Cortex of kidney (tissue), 1 donor: ENCODE results near the gene ARSA.
A peak's percentile ranks its signal among the peaks of the same experiment; 100 is the strongest.
"Not testable (repeated sequence)": the region's sequence is repeated elsewhere in the genome, so short reads cannot be mapped to it uniquely, and the experiment has no call there.

ENCODE experiments used
- DNase-seq: peaks from one replicate; lab custom pipeline; 2025; lab: John Stamatoyannopoulos, UW

The ARSA gene

DNA sequence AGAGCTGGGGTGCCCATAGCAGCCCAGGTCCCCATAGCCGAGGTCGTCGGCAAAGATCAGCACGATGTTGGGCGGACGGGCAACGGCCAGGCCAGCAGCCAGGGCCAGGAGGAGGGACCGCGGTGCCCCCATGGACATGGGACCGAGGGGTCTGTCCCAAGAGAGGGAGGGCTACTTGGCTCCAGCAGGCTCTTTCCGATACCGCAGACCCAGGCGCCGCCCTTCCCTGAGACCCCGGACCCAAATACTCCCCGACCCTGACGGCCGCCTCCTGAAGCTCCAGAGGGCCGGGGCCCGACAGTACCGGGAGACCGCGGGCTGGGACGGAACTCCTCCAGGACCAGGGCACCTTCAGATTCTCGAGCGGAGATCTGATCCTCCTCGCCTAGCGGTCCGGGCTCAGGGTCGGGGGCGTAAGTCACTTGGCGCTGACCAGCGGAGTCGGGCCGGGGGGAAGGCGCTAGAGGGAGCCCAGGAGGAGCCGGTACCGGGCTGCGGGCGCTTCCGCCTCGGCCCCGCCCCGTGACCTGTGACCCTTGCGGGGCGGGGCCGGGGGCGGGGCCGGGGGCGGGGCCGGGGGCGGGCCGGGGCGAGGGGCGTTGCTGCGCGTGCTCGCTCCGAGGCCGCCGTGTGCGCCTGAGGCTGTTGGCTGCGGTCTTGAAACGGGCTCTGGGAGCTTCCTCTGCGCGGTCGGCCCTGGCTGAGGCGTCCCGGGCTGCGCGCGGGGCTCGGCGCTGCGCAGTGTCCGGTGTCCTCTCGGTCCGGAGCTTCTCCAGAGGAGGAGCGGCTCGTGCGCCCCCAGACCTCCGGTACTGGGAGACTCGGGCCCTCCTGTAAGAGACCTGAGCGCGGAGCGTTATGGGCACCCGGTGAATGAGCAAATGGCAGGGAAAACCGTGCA, at the start of gene ARSA:
ARSA (minus strand) TSS at position 511 of the 901 bp plus-strand sequence; CDS start at position 138, 373 bp downstream.
- peak; percentile 64 for DNase-seq

DNA sequence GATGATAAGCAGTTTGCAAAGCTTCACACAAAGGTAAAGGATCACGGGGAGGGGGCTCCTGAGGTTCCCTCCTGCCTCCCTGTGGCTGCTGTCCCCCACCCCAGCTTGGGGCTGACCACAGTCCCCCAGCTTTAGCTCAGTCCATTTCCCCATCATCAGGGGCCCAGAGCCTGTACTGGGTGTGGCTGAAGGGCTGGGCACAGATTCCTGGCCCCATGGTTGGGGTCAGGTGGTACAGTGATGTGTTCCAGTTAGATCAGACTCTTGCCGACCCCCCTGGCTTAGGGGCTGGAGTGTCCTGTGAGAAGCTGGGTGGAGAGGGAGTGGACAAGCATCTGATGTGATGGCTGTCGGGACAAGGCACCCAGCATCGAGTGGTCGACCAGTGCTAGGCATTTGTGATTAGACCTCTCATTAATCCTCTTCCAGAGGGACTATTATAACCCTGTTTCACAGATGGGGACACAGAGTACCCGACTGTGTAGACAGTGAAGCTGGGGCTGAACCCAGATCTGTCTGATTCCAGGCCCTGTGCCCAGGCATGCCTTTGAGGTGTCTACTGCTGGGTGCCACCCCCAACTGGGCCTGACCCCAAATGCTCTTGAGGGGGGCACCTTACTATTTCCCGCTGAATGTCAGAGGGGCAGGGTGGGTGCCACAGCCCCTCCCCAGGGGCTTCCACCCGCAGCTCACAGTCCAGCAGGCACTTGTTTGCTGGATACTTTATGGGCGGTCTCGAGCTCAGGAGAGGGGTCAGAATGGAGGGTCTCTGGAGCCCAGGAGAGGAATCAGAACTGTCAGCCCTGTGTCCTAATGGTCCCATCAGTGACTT, 48.9 kb upstream of the ARSA start:
- no peak for DNase-seq

DNA sequence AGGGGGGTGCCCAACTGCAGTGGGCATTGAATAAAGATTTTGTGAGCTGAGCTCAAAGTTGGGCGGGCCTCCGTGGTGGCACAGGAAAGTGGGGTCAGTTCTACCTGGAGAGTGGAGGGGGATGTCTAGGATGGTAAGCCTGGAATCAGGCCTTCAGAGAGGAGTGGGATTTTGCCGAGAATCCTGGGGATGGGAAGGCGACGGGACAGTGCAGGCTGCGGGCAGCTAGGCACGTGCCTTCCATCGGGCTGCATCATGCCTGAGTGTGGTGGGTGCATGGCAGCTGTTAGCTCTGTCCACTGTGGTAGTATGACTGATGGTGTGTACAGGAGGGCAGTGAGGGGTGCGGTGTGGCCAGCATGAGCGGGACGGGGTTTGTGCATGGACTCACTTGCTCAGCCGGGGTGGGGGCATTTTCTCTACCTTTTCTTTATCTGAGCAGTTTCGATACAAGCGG, 48.3 kb upstream of the ARSA start:
- no peak for DNase-seq

DNA sequence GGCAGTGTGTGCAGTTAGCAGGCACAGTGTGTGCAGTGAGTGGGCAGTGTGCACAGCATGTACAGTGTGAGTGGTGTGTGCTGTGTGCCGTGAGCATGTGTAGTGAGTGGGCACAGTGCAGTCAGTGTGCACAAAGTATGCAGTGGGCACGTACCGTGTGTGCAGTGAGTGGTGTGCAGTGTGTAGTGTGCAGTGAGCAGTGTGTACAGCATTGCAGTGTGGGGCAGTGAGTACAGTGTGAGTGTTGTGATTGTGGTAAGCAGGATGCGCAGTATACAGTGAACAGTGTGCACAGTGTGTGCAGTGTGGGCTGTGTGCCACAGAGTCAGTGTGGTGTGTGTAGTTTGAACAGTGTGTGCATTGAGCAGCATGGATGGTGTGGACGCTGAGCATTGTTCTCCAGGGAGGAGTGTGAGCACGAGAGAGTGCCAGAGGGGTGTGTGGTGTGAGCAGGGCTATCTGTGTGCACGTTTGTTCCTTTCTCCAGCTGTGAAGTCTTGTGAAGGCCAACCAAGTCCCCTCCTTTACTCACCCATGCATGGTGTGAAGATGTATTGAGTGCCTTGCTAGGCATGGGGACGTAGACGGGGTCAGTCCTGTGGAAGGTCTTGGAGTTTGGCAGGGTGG, 47.7 kb upstream of the ARSA start:
- no peak for DNase-seq

DNA sequence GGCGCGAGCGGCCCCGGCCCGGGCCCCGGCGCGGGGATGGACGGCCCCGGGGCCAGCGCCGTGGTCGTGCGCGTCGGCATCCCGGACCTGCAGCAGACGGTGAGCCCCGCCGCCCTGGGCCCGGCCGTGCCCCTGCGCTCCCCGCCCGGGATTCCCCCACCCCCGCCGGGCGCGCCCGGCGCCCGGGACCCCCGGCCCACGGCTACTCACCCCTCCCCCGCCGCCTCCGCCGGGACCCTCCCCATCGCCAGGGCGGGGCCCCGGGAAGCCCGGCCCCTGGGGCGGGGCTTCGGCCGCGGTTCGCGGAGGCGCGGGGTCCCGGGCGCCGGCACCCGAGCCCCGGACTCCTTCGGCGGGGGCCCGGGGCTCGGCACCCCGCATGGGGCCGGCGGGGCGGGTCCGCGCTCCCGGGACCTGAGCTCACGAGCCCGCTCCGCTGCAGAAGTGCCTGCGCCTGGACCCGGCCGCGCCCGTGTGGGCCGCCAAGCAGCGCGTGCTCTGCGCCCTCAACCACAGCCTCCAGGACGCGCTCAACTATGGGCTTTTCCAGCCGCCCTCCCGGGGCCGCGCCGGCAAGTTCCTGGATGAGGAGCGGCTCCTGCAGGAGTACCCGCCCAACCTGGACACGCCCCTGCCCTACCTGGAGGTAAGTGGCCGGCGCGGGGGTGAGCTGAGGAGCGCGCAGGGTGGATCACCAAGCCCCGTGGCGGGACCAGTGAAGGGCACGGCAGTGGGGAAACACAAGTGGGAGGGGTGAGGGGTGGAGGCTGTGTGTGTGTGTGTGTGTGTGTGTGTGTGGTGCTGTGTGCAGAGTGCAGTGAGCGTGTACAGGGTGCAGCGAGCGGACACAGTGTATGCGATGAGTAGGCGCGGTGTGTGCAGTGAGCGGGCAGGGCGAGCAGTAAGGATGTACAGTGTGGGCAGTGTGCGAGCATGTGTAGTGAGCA, 46.9 kb upstream of the ARSA start:
- DNase-seq, result no peak

DNA sequence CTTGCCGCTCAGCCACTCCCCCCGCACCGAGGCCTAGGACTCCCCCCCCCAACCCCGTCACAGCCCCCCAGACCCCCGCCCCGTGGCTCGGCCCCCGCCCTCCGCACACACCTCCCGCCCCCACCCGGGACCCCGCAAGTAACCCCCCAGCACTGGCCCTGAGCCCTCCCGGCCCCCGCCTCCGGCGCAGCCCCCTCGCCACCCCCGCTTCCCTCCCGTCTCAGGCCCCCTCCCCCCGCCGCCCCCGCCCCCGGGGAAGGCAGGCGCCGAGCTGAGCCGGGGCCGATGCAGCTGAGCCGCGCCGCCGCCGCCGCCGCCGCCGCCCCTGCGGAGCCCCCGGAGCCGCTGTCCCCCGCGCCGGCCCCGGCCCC, 46.2 kb upstream of the ARSA start:
- no peak for DNase-seq

DNA sequence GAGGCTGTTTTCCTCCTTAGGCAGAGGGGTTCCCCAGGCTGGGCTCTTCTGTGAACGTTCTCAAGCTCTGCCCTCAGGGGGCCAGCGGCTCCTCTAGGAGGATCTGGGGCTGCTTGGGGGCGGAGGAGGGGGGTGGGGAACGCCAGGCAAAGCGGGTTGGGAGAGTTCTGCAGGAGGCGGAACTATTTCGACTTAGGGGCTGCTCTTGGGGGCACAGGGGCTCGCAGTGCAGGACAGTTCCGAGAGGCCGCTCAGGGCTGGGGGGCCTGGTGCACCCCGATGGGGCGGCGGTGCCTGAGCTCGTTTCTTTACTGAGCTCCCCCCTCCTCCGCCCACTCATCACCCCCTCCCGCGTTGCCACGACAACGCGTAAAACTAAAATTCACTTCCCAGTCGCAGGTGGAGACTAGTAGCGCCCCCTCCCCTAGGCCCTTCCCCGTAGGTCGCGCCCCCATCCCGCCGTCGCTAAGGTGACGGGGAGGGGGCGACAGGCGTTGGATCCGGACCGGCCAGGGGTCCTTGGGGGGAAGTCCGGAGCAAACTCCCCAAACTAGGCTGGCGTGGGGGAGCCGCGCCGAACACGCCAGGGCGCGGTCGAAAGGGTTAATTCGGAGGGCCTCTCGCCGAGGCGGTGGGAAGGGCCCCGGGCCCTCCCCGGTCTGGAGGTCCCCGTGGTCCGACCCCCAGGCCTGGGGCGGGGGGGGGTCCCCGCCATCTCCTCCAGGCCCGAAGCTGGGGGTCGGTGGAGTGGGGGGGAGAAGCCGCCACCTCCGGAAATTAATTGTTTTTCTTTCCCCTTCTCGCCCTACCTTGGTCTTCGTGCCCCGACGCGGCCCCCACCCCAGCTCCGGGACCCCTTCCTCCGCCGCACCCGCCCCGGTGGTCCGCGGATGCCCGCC, 45.5 kb upstream of the ARSA start:
- no peak for DNase-seq

DNA sequence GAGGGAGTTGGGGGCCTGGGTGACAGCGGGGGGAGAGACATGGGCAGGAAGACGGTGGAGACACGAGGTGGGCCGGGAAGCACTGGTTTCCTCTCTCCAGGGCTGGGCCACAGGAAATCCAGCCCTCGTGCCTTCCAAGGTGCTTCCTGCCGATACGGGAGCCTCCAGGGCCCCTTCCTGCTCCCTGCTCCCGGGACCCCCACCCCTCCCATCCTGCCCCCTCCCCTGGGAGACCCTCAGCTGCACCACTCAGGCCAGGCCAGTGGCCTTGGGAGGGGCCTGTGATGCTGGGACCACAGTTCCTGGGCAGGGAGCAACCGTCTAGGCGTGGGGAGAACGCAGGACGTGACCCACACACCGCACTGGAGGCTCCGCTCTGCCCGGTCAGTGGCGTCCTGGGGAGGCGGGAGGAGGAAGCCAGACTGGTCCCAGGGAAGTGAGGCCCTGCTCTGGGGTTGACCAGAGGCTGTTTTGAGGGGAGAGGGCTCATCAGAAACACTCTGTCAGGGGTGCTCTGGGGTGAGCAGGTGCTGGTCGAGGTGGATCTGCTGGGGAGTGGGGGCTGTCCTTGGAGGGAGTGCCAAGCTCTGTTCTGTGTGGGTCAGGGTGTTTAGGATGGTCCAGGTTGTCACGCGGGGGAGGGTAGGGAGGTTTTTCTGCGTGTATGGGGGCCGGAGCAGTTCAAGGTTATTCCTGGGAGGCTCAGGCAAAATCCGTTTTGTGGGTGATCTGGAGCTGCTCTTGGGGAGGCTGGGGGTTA, 44.7 kb upstream of the ARSA start, which contains the start of gene SHANK3:
SHANK3 (plus strand) TSS at position 353 of the 760 bp plus-strand sequence.
- DNase-seq, result no peak

DNA sequence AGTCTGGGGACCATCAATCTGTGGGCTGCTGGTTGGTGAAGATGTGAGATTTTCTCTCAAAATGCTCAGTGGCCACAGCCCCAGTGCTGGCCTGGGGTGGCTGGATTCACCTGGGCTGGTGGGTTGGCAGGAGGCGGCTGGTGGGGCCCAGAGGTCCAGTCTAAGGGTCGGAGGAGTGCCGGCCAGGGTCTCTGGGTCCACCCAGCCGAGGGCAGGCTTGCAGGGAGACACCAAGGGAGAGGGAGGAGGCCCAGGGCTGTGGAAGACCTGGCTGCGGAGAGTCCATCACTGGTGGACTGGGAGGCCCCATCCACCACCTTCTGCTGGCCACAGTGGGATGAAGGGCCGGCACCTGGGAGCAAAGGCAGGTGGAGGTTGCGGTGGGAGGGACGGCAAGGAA, 44.1 kb upstream of the ARSA start:
- no peak for DNase-seq

DNA sequence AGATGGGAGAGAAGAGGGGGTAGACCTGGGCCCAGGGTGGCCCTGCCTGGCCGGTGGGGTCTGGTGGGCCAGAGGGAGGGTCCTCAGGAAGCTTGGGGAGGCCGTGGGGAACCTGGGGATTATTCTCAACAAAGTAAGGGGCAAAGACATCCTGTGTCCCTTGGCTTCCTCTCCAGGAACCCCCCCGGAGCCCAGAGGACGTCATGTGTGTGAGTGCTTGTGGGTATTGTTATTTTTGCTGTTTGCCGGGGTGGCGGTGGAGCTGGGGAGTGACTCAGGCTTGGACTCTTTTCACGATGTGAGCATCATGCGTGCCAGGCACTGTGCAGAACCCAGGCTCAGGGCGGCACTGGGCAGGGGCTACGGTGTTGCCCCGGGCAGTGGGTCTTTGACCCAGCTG, 43.7 kb upstream of the ARSA start:
- DNase-seq, result no peak

DNA sequence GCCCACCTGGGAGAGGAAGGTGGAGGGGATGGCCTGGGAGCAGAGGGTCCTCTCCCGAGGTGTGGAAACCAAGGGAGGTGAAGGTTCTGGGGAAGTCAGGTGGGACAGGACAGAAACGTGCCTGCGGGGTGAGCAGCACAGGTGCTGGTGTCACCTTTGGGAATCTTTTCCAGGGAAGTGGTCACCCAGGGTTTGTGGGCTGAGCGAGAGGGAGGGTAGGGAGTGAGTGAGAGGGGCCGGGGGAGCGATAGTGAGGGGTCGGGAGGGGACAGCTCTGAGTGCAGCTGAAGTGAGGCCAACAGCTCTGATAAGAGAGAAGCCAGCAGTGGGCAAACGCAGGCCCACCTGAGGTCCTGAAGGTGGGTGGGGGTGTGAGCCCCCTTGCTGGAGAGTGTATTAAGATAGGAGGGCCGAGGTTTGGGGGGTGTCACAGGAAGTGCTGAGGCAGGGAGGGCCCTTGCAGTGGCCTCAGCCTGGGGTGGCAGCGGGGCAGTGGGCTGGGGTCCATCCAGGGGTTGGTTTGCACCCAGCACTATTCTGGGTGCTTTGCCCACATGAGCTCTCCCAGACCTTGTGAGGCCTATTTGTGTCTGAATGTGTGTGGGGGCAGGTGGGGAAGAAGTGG, 43.1 kb upstream of the ARSA start:
- DNase-seq, result no peak

DNA sequence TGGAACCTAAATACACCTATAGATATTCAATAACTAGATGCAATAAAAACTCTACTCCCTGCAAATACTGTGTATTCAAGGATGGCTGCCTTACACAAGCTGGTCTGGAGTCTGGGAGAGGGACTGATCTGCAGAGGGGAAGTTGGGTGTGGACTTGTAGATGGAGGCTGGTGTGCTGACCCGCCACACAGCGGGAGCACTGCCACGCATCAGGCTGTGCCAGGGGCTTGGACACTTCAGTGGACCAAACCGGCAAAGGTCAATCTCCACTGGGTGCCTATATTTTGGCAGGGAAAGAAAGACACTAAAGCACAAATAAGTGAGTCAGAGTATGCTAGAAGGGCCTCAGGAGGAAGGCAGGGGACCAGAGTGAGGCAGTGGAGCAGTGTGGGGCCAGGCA, 42.6 kb upstream of the ARSA start:
- no peak for DNase-seq

DNA sequence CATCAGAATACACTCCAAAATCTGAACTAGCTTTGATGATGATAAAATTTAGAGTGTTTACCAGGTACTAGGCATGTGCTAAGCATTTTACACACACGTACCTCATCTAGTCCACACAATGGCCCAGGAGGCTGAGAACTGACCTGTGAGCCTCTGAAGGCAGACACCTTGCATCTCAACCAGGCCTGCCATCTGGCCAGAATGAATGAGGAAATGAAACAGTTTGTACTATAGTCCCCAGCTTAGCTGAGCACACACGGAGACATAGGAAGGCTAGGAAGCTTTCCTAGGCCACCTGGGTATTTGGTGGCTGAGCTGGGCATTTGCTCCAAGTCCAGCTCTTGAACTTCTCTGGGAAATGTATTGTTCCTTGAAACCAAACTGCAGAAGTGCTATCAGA, 37.8 kb upstream of the ARSA start:
- DNase-seq, result no peak

DNA sequence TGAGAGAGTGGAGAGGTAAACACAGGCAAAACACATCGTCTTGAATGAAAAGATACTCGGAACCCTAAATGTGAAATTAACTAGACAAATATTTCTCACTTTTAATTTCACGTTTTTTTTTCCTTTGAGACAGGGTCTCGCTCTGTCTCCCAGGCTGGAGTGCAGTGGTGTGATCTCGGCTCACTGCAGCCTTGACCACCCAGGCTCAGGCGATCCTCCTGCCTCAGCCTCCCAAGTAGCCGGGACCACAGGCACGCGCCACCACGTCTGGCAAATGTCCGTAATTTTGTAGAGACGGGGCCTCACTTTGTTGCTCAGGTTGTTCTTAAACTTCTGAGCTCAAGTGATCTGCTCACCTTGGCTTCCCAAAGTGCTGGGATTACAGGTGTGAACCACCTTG, 37.3 kb upstream of the ARSA start:
- DNase-seq, result no peak

DNA sequence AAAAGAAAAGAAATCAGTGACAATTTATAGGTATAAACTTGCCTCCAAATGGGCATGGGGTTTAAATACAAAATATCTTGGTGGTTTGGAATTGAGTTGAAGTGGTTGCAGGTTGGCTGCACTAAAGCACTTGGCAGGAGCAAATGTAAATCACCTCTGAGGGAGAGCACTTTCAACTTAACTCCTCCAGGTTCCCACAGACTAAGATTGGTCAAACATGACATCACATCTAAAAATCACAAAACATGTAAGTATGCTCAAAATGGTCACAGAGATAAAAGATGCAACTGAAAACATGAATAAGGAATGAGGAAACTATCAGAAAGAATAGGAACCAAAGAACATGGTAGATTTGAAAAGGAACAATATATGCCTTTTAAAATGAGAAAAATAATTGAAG, 32.4 kb upstream of the ARSA start:
- no peak for DNase-seq

DNA sequence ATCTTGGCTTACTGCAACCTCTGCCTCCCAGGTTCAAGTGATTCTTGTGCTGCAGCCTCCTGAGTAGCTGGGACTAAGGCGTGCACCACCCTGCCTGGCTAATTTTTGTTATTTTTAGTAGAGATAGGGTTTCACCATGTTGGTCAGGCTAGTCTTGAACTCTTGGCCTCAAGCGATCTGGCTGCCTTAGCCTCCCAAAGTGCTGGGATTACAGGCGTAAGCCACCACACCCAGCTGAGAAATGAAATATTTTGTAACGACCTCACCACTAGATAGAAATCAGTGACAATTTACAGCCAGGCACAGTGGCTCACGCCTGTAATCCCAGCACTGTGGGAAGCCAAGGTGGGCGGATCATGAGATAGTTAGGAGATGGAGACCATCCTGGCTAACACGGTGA, 31.8 kb upstream of the ARSA start:
- not testable (repeated sequence) for DNase-seq

DNA sequence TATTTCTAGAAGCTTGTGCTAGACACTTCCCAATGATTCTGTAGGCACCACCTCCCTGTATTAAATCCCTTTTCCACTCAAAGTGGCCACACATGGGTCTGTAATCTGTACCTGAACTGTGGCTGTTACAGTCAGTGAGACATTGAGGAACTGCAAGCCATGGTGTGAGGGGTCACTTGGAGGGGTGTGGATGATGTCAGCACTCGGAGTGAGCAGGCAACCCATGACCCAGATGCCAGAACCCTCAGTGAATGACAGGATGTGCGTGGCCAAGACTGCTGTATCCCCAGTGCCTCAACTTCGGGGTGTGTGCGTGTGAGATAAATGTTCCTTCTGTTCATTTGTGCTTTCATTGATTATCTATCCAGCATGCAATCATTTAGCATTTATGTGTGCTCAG, 30.0 kb upstream of the ARSA start:
- DNase-seq, result no peak

DNA sequence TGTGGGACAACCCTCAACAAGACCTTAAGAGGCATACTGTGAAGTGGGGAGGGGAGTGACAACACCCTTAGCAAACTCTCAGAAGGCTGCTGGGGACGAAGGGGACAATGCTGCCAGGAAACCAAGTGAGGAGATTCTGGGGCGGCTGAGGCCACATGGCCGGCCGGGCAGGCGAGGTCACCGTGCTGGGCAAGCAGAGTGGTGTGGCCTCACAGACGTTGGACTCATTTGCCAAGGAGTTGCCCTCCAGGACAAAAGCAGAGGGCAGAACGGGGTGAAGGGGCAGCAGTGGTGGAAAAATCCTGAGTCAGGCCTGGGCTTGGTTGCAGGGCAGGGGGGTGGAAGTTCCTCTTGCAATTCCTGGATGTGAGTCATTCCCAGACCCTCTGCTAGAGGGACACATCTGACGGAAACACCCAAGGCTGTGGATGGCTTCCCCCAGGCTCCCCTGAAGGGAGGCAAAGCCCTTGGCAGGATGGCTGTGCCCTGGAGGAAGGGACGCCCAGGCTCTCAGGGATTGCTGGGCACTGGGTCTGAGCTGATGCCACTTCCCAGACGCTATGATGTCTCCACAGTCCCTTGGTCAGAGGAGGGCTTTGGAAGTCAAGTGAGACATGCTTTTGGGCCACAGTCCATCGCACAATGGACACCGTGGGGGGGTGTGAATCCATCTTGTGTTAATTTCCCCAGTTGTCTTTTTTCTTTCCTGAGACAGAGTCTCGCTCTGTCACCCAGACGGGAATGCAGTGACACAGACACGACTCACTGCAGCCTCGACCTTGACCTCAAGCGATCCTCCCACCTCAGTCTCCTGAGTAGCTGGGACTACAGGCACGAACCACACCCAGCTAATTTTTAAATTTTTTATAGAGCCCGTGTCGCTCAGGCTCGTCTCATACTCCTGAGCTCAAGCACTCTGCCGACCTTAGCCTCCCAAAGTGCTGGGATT, 28.4 kb upstream of the ARSA start:
- no peak for DNase-seq
